C1 segment of cervical spinal cord (tissue), 14 donors: Measurements from ENCODE around the gene SDK2.

Experiments
- DNase-seq, 14 donors: peaks; one replicate each; lab custom pipeline; 2025; lab: John Stamatoyannopoulos, UW

SDK2 gene

GRCh38 chr17:73511719-73512115, 132.5 kb downstream of the SDK2 start:
- DNase-seq, result no peak

- peak in 8 of 14 donors; percentile 5 to 55 (median 19) for DNase-seq
These were observed 133.1 kb downstream of the SDK2 start for GRCh38 chr17:73510981-73511718.

GRCh38 chr17:73508931-73509605, 135.2 kb downstream of the SDK2 start:
- DNase-seq, result no peak

GRCh38 chr17:73508057-73508930, 136.0 kb downstream of the SDK2 start:
- DNase-seq, result no peak

- no peak for DNase-seq
These were observed 137.5 kb downstream of the SDK2 start for GRCh38 chr17:73506470-73507435.

GRCh38 chr17:73503560-73503959, 140.7 kb downstream of the SDK2 start:
- DNase-seq, result no peak

GRCh38 chr17:73500414-73500999, 143.7 kb downstream of the SDK2 start:
- DNase-seq, result no peak

- DNase-seq, result no peak
These were observed 145.2 kb downstream of the SDK2 start for GRCh38 chr17:73498886-73499554.

- no peak for DNase-seq
These were observed 146.1 kb downstream of the SDK2 start for GRCh38 chr17:73498176-73498575.

- no peak for DNase-seq
These were observed 146.5 kb downstream of the SDK2 start for GRCh38 chr17:73497721-73498120.

GRCh38 chr17:73496232-73496631, 148.0 kb downstream of the SDK2 start:
- no peak for DNase-seq

GRCh38 chr17:73495641-73496040, 148.6 kb downstream of the SDK2 start:
- no peak for DNase-seq

- DNase-seq, result no peak
These were observed 149.3 kb downstream of the SDK2 start for GRCh38 chr17:73494950-73495349.

- DNase-seq, result no peak
These were observed 150.0 kb downstream of the SDK2 start for GRCh38 chr17:73493956-73494926.

- DNase-seq, result no peak
These were observed 151.1 kb downstream of the SDK2 start for GRCh38 chr17:73492821-73493814.

- no peak for DNase-seq
These were observed 152.0 kb downstream of the SDK2 start for GRCh38 chr17:73492125-73492820.

- no peak for DNase-seq
These were observed 152.6 kb downstream of the SDK2 start for GRCh38 chr17:73491648-73492047.
